SHP77 treated with DMSO at 0.1 percent for 48 hours (cell line): ENCODE measurements around the gene TPX2.
"Not testable (repeated sequence)": the region's sequence is repeated elsewhere in the genome, so short reads cannot be mapped to it uniquely, and the experiment has no call there.

ENCODE experiments used
- DNase-seq: peaks from one replicate; lab custom pipeline; 2025; lab: John Stamatoyannopoulos, UW

Gene TPX2

DNA sequence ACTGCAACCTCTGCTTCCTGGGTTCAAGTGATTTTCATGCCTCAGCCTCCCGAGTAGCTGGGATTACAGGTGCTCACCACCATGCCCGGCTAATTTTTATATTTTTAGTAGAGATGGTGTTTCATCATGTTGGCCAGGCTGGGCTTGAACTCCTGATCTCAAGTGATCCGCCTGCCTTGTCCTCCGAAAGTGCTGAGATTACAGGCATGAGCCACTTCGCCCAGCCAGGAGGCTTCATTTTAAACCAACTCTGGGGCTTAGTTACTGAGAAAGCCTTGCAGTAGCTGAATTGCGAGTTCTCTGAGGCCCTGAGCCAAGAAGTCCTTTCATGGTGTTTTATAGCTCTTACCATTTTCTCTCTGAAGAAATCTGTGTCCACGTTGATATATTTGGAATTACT is 75.1 kb downstream of the TPX2 start:
- not testable (repeated sequence) for DNase-seq

DNA sequence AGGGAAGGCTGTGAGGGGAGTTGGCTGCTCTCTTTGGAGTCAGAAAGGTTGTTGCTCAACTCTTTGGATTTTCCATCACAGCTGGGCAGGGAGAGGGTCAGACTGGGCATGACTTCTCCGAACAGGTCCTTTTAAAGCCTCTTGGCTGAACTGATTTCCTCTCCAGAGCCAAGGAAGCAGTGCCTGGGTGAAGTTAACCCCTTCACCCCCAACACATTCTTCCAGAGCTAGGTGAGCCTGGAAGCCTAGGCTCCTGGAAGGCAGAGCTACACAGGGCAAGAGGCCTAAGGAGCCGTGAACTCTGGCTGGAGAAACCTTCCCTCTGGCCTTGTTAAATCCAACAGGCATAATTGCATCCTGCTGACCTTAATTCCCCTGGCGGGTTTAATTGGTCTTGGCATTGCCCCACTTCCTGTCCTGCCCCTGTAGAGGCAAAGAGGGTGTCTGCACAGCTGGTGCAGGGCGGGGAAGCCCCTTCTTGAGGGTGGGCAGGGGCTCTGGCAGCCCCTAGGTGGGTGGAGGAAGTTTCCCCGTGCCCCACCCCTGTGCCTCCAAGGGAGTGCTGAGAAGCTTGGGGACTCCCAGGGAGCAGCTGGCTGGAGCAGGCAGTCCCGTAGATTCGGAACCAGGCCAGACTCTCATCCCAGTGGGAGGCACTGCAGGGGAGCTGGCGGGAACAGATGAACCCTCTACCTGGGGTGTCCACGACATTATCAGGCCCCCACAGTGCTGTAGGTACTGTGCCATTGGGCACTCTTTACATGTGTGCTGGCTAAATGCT is 76.5 kb downstream of the TPX2 start:
- DNase-seq = no peak

DNA sequence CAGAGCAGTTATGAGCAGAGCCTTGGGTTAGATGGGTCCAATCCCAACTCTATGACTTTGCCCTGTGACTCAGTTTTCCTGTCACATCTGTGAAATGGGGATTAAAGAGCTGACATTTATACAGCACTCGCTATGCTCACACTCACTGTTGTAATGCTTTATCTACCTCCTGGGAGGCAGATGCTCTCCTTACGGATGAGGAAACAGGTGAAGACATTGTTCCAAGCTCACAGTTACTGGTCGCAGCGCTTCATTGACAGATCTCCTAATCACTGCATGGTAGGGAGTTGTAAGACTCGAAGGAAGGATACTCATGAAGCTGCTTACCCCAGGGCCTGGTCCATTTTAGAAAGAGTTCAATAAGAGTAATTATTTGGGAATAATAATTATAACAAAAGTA is 77.1 kb downstream of the TPX2 start:
- DNase-seq = no peak

DNA sequence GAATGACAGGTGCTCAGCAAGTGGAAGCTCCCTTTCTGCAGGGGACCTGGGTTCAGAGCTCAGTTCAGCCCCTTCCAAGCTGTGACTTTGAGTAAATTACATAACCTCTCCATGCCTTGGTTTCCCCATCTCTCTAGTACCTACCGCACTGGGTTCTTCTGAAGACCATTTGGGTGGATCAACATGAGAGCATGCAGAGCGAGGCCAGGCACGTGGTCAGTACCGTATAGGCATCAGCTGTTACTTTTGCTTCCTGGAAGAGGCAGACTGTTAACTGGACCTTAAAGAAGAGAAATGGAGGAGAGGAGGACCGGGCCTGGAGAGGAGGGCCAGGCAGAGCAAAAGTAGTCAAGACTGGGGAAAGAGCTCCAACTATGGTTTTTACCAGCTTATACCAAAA is 78.4 kb downstream of the TPX2 start:
- DNase-seq = no peak

DNA sequence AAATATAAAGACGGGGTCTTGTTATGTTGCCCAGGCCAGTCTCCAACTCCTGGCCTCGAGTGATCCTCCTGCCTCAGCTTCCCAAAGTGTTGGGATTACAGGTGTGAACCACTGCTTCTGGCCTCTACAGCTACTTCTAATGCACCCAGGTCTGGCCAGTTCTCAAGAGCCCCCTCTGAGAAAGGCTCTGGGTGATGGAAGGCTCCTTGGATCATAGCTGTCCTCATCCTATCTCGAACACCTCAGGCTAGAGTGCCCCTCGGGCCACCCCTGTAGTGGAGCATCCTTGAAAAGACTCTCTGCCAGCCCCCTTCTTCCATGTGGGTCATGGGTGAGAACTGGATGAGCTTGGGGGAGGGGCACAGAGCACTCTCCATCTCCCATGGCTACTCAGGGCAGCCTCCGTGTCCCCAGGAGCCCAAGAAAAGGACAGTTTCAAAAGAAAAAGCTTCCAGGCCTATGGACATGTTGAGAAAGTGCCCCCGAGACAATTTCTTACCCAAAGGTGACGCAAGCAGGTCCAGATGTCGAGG is 79.4 kb downstream of the TPX2 start:
- no peak for DNase-seq

- peak; percentile 51 for DNase-seq
Observed at GRCh38 chr20:31819083-31819784, 80.1 kb downstream of the TPX2 start, which contains the start of gene MYLK2. Gene MYLK2 (plus strand): TSS chr20:31819356. CDS start chr20:31819581, 225 bp downstream.

- DNase-seq = no peak
Observed at GRCh38 chr20:31820228-31820627, 81.1 kb downstream of the TPX2 start.

- DNase-seq = no peak
Observed at GRCh38 chr20:31821427-31821826, 82.3 kb downstream of the TPX2 start.

- peak; percentile 85 for DNase-seq
Observed at GRCh38 chr20:31822421-31823330, 83.6 kb downstream of the TPX2 start.

DNA sequence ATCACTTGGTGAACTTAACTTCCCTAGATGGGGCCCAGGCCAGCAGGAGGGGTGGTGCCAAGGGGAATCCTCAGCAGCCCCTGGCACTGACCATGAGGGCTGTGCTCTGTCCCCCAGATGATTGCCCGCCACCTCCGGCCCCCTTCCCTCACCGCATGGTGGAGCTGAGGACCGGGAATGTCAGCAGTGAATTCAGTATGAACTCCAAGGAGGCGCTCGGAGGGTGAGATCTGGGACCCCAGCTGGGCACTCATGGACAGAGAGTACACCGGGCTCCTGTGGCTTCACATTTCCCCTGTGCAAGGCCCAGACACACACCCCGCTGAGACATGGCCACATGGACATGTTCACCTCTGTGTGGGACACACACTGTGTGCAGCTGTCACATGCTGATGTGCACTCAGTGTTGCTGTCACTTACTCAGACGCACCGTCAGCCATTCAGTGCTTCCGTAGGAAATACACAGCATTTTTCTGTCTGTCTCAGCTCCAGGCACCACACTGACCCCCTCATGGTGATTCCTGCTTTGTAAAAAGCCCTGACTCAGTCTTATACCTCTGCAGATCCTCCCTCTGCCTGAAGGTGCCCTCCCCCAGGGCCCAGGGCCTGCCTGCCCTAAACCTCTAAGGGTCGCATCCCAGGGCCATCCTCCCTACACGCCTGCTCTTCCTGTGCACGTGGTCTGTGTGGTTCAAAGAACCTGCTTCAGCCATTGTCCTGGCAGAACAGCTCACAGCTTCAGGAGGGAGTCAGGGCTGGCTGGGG is 84.5 kb downstream of the TPX2 start:
- no peak for DNase-seq

- DNase-seq = no peak
Observed at GRCh38 chr20:31824125-31824485, 85.0 kb downstream of the TPX2 start.

GRCh38 chr20:31824554-31825313 is 85.6 kb downstream of the TPX2 start:
- peak; percentile 2 for DNase-seq

DNA sequence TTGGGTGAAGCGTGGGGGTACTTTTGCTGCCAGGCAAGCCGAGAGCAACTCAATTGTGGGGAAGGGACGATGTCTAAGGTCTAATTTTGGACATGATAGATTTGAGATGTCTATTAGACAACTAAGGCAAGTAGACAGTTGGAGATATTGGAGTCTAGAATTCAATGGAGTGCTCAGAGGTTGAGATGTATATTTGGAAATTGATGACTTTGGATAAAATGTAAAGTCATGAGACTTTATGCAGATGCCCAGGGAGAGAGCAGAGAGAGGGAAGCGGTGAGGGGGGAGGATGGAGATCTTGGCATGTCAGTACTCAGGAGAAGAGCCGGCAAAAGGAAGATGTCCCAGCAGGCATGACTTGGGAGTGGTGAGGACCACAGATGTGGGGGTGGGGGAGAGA is 87.0 kb downstream of the TPX2 start:
- no peak for DNase-seq

GRCh38 chr20:31827059-31827458 is 88.0 kb downstream of the TPX2 start:
- no peak for DNase-seq

GRCh38 chr20:31828016-31828415 is 88.9 kb downstream of the TPX2 start:
- not testable (repeated sequence) for DNase-seq

- no peak for DNase-seq
Observed at GRCh38 chr20:31829731-31830130, 90.6 kb downstream of the TPX2 start.

DNA sequence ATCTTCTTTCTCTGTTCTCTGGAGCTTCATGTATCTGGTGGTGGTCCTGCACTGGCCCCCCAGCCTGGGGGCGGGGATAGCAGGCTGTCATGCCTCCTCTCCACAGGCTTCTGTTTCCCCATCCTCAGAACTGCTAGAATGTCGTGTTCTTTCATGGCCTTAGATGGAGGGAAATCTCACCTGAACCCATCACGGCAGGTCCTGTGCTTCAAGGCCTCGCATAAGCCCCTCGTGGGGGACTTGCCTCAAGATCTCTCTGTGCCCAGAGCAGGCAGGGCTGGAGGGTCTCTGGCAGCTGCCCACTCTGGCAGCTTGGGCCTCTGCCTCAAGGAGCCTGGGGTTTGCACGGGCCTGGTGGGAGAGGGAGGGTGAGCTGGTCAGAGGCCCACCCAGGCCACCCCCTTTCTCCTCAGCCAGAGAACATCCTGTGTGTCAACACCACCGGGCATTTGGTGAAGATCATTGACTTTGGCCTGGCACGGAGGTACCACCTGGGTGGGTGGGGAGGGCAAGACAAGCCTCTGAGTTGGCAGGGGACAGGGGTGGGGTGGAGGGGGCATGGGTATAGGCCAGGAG is 91.4 kb downstream of the TPX2 start:
- no peak for DNase-seq

DNA sequence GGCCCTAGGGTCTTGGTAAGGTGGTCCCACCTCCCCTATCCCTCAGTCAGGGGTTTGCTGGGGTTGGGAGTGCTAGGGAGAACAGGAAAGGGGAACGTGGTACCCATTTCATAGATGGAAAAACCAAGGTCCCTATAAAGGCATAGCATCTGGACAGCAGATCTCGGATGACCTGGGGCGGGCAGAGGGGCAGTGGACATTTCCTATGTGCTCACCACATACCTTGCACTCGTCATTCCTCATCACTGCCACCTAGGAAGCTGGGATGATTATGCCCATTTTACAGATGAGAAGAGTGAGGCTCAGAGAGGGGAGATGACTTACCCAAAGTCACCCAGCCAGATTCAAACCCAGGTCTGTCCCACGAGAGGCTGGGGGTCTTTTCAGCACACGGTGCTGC is 92.1 kb downstream of the TPX2 start:
- DNase-seq = no peak

- no peak for DNase-seq
Observed at GRCh38 chr20:31831771-31832306, 92.7 kb downstream of the TPX2 start.
